Astrocyte (in vitro differentiated cells and primary cell): Measurements from ENCODE around the gene SMG7.

Experiments used
- EZH2 ChIP-seq: IDR thresholded peaks from 2 replicates; pipeline ENCODE4 v1.6.1; 2012; ENCODE audit warnings: mild to moderate bottlenecking, low read length, inconsistent platforms; ENCODE audit not compliant: insufficient read depth
- TF ChIP-seq, protein P1 (sequence below): IDR thresholded peaks from 2 replicates; pipeline ENCODE4 v1.5.1; 2011; ENCODE audit warnings: low read depth, mild to moderate bottlenecking, inconsistent platforms, low read length, moderate library complexity; ENCODE audit not compliant: insufficient read depth

DNA sequence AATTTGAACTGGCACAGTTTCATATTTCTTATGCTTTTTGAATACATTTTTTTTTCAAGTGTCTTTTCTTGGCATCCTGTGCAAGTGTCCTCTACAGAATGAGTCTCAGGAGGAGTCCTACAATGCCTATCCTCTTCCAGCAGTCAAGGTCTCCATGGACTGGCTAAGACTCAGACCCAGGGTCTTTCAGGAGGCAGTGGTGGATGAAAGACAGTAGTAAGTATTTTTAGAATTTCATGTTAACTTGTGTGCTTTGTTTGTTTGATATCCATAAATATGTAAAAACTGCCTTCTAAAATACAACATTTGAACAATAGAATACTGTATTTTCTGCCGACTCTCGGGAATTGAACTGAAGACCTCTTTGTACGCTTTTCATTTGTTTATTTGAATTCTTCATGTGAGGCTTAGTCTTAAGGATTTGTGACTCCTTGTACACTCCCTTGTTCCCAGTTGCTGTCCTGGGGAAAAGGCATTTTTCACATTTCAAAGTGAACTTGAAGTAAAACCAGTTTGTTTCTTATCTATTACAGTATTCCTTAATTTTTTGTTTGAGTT is 61.4 kb downstream of the SMG7 start:
- TF ChIP-seq, protein P1, sequence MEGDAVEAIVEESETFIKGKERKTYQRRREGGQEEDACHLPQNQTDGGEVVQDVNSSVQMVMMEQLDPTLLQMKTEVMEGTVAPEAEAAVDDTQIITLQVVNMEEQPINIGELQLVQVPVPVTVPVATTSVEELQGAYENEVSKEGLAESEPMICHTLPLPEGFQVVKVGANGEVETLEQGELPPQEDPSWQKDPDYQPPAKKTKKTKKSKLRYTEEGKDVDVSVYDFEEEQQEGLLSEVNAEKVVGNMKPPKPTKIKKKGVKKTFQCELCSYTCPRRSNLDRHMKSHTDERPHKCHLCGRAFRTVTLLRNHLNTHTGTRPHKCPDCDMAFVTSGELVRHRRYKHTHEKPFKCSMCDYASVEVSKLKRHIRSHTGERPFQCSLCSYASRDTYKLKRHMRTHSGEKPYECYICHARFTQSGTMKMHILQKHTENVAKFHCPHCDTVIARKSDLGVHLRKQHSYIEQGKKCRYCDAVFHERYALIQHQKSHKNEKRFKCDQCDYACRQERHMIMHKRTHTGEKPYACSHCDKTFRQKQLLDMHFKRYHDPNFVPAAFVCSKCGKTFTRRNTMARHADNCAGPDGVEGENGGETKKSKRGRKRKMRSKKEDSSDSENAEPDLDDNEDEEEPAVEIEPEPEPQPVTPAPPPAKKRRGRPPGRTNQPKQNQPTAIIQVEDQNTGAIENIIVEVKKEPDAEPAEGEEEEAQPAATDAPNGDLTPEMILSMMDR, result no peak
- no peak for TF ChIP-seq EZH2
